IMR-90 (cell line): ENCODE data around the gene SERPINA7. TPM values are rescaled to one million over a fixed set of nuclear protein-coding genes. Genes with fewer than 3 reads are reported as not detected.

Experiments
- ATAC-seq: fragments of 200-7000 bp; cut with Tn5 transposase; 2 replicates; pipeline ENCODE4 v1.9.1; 2020; ENCODE audit warnings: low read depth, mild to moderate bottlenecking, moderate library complexity
- BruUV-seq: library from RNA; stranded (reverse); fragments of 400-500 nt; replicated peaks from 2 replicates; lab custom pipeline; 2021; lab: Mats Ljungman, UMichigan
- CTCF ChIA-PET: fragments of 300-600 bp; formaldehyde crosslinking; extraction: SDS; loops from one replicate; lab custom pipeline; 2021; ENCODE audit warnings: antibody characterized with exemption; lab: Yijun Ruan, JAX
- POLR2A ChIA-PET: fragments of 300-600 bp; sonication (Branson Sonifier 250); formaldehyde crosslinking; loops from one replicate; lab custom pipeline; 2022; ENCODE audit warnings: antibody characterized with exemption; ENCODE audit not compliant: unreplicated experiment; lab: Charles Lee
- DNase-seq: peaks from one replicate; pipeline ENCODE4 v3.0.0; 2013
- H2AFZ ChIP-seq: replicated peaks from 2 replicates; pipeline ENCODE3; 2013; ENCODE audit warnings: low read length, mild to moderate bottlenecking; ENCODE audit not compliant: poor library complexity
- H2AK5ac ChIP-seq: 2 replicates; pipeline ENCODE4 v1.6.1; 2013; ENCODE audit warnings: low read depth, low read length, inconsistent platforms
- H2AK9ac ChIP-seq: replicated peaks from 2 replicates; pipeline ENCODE3; 2013; ENCODE audit warnings: mild to moderate bottlenecking, low read depth, low read length, moderate library complexity; ENCODE audit not compliant: poor library complexity
- H2BK120ac ChIP-seq: 2 replicates; pipeline ENCODE4 v1.6.1; 2013; ENCODE audit warnings: low read depth, low read length, inconsistent platforms
- H2BK15ac ChIP-seq: 3 replicates; pipeline ENCODE4 v1.6.1; 2013; ENCODE audit warnings: low read depth, low read length, inconsistent platforms
- H2BK20ac ChIP-seq: 2 replicates; pipeline ENCODE4 v1.6.1; 2013; ENCODE audit warnings: low read depth, mild to moderate bottlenecking, inconsistent platforms, low read length, moderate library complexity
- H2BK5ac ChIP-seq: 2 replicates; pipeline ENCODE4 v1.6.1; 2013; ENCODE audit warnings: mild to moderate bottlenecking, low read depth, low read length, inconsistent platforms; ENCODE audit not compliant: poor library complexity, severe bottlenecking
- H3K14ac ChIP-seq: replicated peaks from 2 replicates; pipeline ENCODE4 v1.6.1; 2013; ENCODE audit warnings: low read depth, low read length, inconsistent platforms
- H3K18ac ChIP-seq: 2 replicates; pipeline ENCODE4 v1.6.1; 2013; ENCODE audit warnings: low read depth, low read length, control low read depth
- H3K23ac ChIP-seq: 2 replicates; pipeline ENCODE4 v1.6.1; 2013; ENCODE audit warnings: low read depth, low read length, inconsistent platforms
- H3K27ac ChIP-seq: 2 replicates; pipeline ENCODE4 v1.5.1; 2013; ENCODE audit warnings: mild to moderate bottlenecking, control low read depth, low read length; ENCODE audit not compliant: insufficient read depth
- H3K27me3 ChIP-seq: 2 replicates; pipeline ENCODE4 v1.6.1; 2013; ENCODE audit warnings: low read length; ENCODE audit not compliant: control insufficient read depth, insufficient read depth
- H3K36me3 ChIP-seq: 2 replicates; pipeline ENCODE4 v1.6.1; 2013; ENCODE audit warnings: low read length, mixed read lengths; ENCODE audit not compliant: control insufficient read depth, insufficient read depth
- H3K4ac ChIP-seq: 2 replicates; pipeline ENCODE4 v1.6.1; 2013; ENCODE audit warnings: low read depth, low read length, inconsistent platforms
- H3K4me1 ChIP-seq: 2 replicates; pipeline ENCODE4 v1.6.1; 2013; ENCODE audit warnings: low read length, mixed read lengths; ENCODE audit not compliant: control insufficient read depth, insufficient read depth
- H3K4me2 ChIP-seq: 2 replicates; pipeline ENCODE4 v1.6.1; 2013; ENCODE audit warnings: low read depth, mild to moderate bottlenecking, control low read depth, low read length, moderate library complexity
- H3K4me3 ChIP-seq: 2 replicates; pipeline ENCODE4 v1.5.1; 2013; ENCODE audit warnings: low read depth, mild to moderate bottlenecking, control low read depth, low read length, moderate library complexity; ENCODE audit not compliant: insufficient read depth
- H3K56ac ChIP-seq: 2 replicates; pipeline ENCODE4 v1.6.1; 2013; ENCODE audit warnings: low read length, inconsistent platforms; ENCODE audit not compliant: insufficient read depth; ENCODE audit errors: extremely low read depth
- H3K79me1 ChIP-seq, 2 experiments: 2 replicates each; pipeline ENCODE4 v1.6.1; 2013; ENCODE audit warnings: low read length in 2 of 2, inconsistent platforms in 1 of 2, low read depth in 1 of 2
- H3K9ac ChIP-seq: 2 replicates; pipeline ENCODE4 v1.6.1; 2013; ENCODE audit warnings: low read depth, low read length, control low read depth
- H3K9me1 ChIP-seq: 2 replicates; pipeline ENCODE4 v1.6.1; 2013; ENCODE audit warnings: low read length, inconsistent platforms; ENCODE audit not compliant: insufficient read depth
- H3K9me3 ChIP-seq: 2 replicates; pipeline ENCODE4 v1.6.1; 2013; ENCODE audit warnings: low read length; ENCODE audit not compliant: control insufficient read depth, insufficient read depth
- H4K20me1 ChIP-seq: 2 replicates; pipeline ENCODE4 v1.6.1; 2013; ENCODE audit warnings: low read length, inconsistent platforms; ENCODE audit not compliant: insufficient read depth
- H4K5ac ChIP-seq: 2 replicates; pipeline ENCODE4 v1.6.1; 2013; ENCODE audit warnings: mild to moderate bottlenecking, low read depth, low read length, control low read depth
- H4K8ac ChIP-seq, 2 experiments: 2 replicates each; pipeline ENCODE4 v1.6.1; 2013; ENCODE audit warnings: low read depth in 2 of 2, low read length in 2 of 2, control low read depth in 1 of 2, inconsistent platforms in 1 of 2
- H4K91ac ChIP-seq: 2 replicates; pipeline ENCODE4 v1.6.1; 2013; ENCODE audit warnings: low read depth, low read length, inconsistent platforms; ENCODE audit not compliant: insufficient read depth
- BHLHE40 ChIP-seq: fragments of 150-350 bp; IDR thresholded peaks from 2 replicates; pipeline ENCODE4 v1.6.1; 2016; ENCODE audit warnings: mild to moderate bottlenecking, low read depth, low read length
- MAFK ChIP-seq: IDR thresholded peaks from 2 replicates; pipeline ENCODE4 v1.6.1; 2012; ENCODE audit warnings: low read depth, low read length, improper control_type of control experiment
- WGBS, 2 experiments: methylation state at CpG; one replicate each; pipeline versions ENCODE4 v1.1.5 to v1.1.7; 2013; ENCODE audit warnings: missing lambda C conversion rate in 2 of 2; ENCODE audit not compliant: insufficient read length in 1 of 2; ENCODE audit errors: extremely low coverage in 2 of 2; 5-methylcytosine and 5-hydroxymethylcytosine counted together
- dilution Hi-C: fragments of 300-500 bp; cut with HindIII; formaldehyde crosslinking; loops from one replicate; pipeline ENCODE4 v1.14.3; 2018; ENCODE audit warnings: low sequenced_read_pairs; ENCODE audit not compliant: unreplicated experiment
- in situ Hi-C: fragments of 300-500 bp; cut with MboI; formaldehyde crosslinking; loops from 3 replicates; pipeline ENCODE4 v1.14.3; 2019; ENCODE audit warnings: low sequenced_read_pairs, inconsistent platforms, mixed read lengths
- intact Hi-C: fragments of 100-400 bp; cut with micrococcal nuclease; formaldehyde crosslinking; loops from 2 replicates; pipeline ENCODE4 v1.10.0; 2022
- polyA plus RNA-seq, 3 experiments: library from polyadenylated mRNA; depleted of rRNA; stranded (reverse); fragments of >200 nt; gene quantifications; 2 replicates each; pipeline ENCODE4 v1.2.3, GENCODE V29; 2012; ENCODE audit warnings: low replicate concordance in 1 of 3
- total RNA-seq: library from RNA; depleted of rRNA; stranded (reverse); fragments of >200 nt; gene quantifications from 2 replicates; pipeline ENCODE4 v1.2.3, GENCODE V29; 2012

SERPINA7 gene
- total and polyA plus RNA-seq, 2 of the 4 experiments (the other 2 are of a cell fraction), result not detected

DNA sequence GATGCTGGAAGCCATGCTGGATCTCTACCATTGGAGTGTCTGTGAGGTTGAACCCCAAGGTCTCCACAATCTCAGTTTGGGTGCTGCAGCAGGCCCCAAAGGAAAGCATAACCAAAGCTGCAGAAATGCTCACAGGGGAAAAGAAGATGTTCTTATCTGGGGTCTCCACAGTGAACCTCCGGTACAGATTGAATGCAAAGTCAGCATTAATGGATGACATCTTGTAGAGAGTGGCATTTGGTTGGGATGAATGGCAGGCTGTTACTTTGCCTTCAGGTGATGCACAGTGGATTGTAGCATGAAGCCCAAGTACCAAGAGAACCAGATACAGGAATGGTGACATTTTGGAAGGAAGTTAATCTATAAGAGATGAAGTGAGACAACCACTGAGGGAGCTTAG, 1.8 kb downstream of the SERPINA7 start:
- dilution Hi-C loops, result no loop called here
- ATAC-seq, result no peak
- no TSS peak for BruUV-seq

More for the DNA sequence above, 1.8 kb downstream of the SERPINA7 start:
- ChIA-PET POLR2A (no interaction called here), CTCF (no interaction called here)
- Histone ChIP-seq H4K91ac (no peak overlapping the region), H3K27ac (no peak overlapping the region), H3K9me1 (no peaks in the 10 kb centered on the region), H3K4me2 (no peak overlapping the region), H3K18ac (no peak overlapping the region), H3K14ac (no peak overlapping the region), H2BK15ac (no peak overlapping the region), H2BK120ac (no peak overlapping the region), H3K27me3 (peaks cover 3% of the 10 kb centered on the region; the same call in 1 of the 2 replicates), H2BK5ac (no peak overlapping the region), H3K9ac (no peak overlapping the region), H3K4me1 (no peaks in the 10 kb centered on the region), H4K5ac (no peak overlapping the region), H3K9me3 (no peaks in the 10 kb centered on the region), H3K4ac (no peak overlapping the region), H2AFZ (no peak overlapping the region), H3K56ac (no peak overlapping the region), H3K79me1 (no peaks in the 10 kb centered on the region), H2AK9ac (no peak overlapping the region), H2BK20ac (no peak overlapping the region), H3K23ac (no peak overlapping the region), H4K20me1 (no peaks in the 10 kb centered on the region), H3K36me3 (no peaks in the 10 kb centered on the region), H4K8ac (no peak overlapping the region), H3K4me3 (no peak overlapping the region), H2AK5ac (no peak overlapping the region)
- WGBS, 2 experiments, result no CpG with 5 or more reads among the region's 1 CpG
- in situ Hi-C loops, result no loop called here
- TF ChIP-seq MAFK (peak; percentile 80), BHLHE40 (no peak)
- intact Hi-C loops, result no loop called here
- no peak for DNase-seq
